GM12891 (cell line): Measurements from ENCODE around the gene ASPN.

Experiments used
- POLR2A ChIP-seq: IDR thresholded peaks from 2 replicates; pipeline ENCODE4 v1.6.1; 2011; ENCODE audit warnings: low read depth, low read length, control low read depth
- POLR2AphosphoS5 ChIP-seq: IDR thresholded peaks from 2 replicates; pipeline ENCODE4 v1.6.1; 2011; ENCODE audit warnings: low read depth, low read length, control low read depth
- POU2F2 ChIP-seq: IDR thresholded peaks from 2 replicates; pipeline ENCODE4 v1.6.1; 2011; ENCODE audit warnings: low read depth, mild to moderate bottlenecking, control low read depth, low read length, moderate library complexity
- TAF1 ChIP-seq: IDR thresholded peaks from 2 replicates; pipeline ENCODE4 v1.6.1; 2011; ENCODE audit warnings: low read depth, low read length, control low read depth

DNA sequence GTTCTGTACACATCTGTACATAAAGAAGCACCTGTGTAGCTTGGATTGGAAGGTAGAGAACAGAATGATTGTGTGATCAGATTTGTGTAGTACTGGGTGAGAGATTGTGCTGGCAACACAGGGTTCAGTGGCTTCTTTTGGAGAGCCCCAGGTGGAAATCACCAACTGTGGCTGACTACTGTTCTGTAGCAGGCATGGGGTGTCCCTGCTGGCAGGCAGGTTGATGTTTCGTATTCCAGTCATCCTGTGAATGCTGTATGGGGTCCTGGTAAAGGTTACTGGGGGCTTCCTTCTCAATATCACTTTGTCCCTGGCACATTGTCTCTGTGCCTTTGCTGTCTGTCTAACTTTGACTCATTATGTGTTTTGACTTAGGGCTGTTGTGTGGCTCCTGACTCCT, 5.3 kb downstream of the ASPN start:
- TF ChIP-seq POLR2A, result no peak
- TF ChIP-seq POLR2AphosphoS5, result no peak
- peak; percentile 28; the same call in 1 of the 2 replicates for TF ChIP-seq POU2F2
- TF ChIP-seq TAF1, result no peak
